ES-I3 (cell line): ENCODE data around the gene USP13.

Experiments
- H3K36me3 ChIP-seq: 2 replicates; pipeline ENCODE4 v1.6.1; 2013; ENCODE audit warnings: mild to moderate bottlenecking, low read length, control low read depth, moderate library complexity; ENCODE audit not compliant: insufficient read depth
- H3K4me1 ChIP-seq: 2 replicates; pipeline ENCODE4 v1.6.1; 2013; ENCODE audit warnings: mild to moderate bottlenecking, control low read depth, low read length; ENCODE audit not compliant: insufficient read depth
- H3K9ac ChIP-seq: 2 replicates; pipeline ENCODE4 v1.6.1; 2013; ENCODE audit warnings: low read depth, mild to moderate bottlenecking, low read length, moderate library complexity
- H3K9me3 ChIP-seq: 2 replicates; pipeline ENCODE4 v1.6.1; 2013; ENCODE audit warnings: mild to moderate bottlenecking, low read length, moderate library complexity; ENCODE audit not compliant: control insufficient read depth, insufficient read depth

Gene USP13

GRCh38 chr3:179729086-179729485 lies 76.2 kb downstream of the USP13 start:
- no peaks in the 10 kb centered on the region; the same call in 1 of the 2 replicates for H3K36me3 ChIP-seq
- no peaks in the 10 kb centered on the region for H3K9me3 ChIP-seq
- no peaks in the 10 kb centered on the region for H3K4me1 ChIP-seq
- no peak overlapping the region for H3K9ac ChIP-seq

GRCh38 chr3:179729981-179730380 lies 77.1 kb downstream of the USP13 start:
- H3K9ac ChIP-seq, result no peak overlapping the region
- no peaks in the 10 kb centered on the region for H3K4me1 ChIP-seq
- H3K9me3 ChIP-seq, result no peaks in the 10 kb centered on the region
- no peaks in the 10 kb centered on the region; the same call in 1 of the 2 replicates for H3K36me3 ChIP-seq

DNA sequence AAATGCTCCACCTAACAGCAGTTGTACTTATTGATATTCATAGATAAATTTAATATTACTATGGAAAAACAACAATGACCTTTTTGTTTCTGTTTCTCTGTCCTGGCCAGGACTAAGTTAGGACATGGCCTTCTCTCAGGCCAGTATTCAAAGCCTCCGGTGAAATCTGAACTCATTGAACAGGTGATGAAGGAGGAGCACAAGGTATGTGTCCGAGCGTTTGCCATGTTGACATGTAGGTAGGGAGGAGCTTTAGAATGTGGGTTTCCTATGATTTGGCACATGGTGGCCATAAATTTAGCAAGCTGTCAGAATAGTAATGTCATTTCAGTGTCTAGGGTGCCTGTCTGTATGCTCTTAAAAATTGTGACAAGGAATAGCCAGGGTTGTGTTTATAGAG lies 77.7 kb downstream of the USP13 start:
- Histone ChIP-seq H3K36me3 (no peaks in the 10 kb centered on the region; the same call in 1 of the 2 replicates), H3K9me3 (no peaks in the 10 kb centered on the region), H3K4me1 (no peaks in the 10 kb centered on the region), H3K9ac (no peak overlapping the region)

DNA sequence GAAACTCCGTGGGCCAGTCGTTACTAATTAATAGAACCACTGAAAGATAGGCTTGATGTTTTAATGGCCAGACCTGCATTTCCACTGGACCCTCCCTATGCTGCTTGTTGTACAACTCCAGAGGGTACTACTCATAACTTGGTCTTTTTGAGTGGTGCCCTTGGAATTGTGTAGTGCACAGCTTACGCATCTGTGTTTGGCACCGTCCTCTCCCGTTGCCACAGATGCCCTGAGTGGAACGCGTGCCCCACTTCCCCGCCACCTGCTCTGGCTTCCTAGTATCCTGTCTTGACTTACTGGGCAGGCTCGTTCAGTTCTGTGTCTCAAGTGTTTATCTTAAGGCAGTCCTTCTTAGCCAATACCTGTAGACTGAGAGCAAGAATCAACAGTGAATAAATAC lies 78.7 kb downstream of the USP13 start:
- Histone ChIP-seq H3K9me3 (no peaks in the 10 kb centered on the region), H3K36me3 (no peaks in the 10 kb centered on the region; the same call in 1 of the 2 replicates), H3K4me1 (no peaks in the 10 kb centered on the region), H3K9ac (no peak overlapping the region)

DNA sequence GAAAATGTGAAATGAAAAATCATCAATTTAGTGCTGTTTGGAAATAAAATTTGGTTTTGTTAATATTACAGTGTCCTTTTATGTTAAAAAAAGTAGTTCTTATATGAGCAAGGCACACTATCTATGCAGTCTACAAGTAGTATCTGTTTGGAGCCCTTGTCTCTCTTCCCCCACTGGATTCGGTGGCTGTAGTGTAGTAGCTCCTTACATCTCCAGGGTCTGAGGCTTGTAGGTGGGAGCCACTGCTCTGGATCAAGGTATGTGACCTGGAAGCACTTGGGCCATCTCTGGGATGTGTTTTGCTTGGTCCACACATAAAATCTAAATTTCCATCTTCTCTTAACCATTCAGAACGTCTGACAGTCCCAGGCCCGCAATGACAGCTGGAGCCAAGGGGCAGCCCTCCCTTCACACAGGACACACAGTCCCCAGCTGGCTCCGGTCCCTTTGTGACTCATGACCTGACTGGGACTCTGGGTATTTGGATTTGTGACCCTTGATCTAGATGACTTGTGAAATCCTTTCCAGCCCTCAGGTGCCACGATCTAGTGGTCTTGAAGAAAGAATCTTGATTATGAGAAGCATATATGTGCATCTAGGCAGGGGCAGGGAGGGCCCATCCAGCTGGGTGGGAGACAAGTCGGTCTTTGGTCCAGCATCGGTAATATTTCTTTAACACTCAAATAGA lies 80.0 kb downstream of the USP13 start:
- Histone ChIP-seq H3K9ac (no peak overlapping the region), H3K9me3 (no peaks in the 10 kb centered on the region), H3K36me3 (no peaks in the 10 kb centered on the region; the same call in 1 of the 2 replicates), H3K4me1 (no peaks in the 10 kb centered on the region)

DNA sequence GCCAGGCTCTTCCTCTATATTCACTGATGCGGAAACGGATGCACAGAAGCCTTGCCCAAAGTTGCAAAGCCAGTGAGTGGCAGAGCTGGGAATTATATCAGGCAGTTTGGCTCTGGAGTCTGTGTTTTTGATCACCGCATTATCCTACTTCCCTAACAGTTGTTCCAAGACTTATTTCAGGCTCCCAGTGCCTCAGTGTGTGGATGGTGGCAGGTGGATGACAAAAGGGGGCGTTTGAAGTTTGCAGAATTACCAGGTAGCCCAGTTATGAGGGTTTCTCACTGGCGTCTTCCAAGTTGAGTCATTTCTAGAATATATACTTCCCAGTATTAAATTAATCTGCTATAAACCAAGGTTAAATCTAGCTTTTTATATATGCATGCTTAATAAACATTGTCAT lies 81.0 kb downstream of the USP13 start:
- Histone ChIP-seq H3K36me3 (no peaks in the 10 kb centered on the region; the same call in 1 of the 2 replicates), H3K4me1 (no peaks in the 10 kb centered on the region), H3K9me3 (no peaks in the 10 kb centered on the region), H3K9ac (no peak overlapping the region)

DNA sequence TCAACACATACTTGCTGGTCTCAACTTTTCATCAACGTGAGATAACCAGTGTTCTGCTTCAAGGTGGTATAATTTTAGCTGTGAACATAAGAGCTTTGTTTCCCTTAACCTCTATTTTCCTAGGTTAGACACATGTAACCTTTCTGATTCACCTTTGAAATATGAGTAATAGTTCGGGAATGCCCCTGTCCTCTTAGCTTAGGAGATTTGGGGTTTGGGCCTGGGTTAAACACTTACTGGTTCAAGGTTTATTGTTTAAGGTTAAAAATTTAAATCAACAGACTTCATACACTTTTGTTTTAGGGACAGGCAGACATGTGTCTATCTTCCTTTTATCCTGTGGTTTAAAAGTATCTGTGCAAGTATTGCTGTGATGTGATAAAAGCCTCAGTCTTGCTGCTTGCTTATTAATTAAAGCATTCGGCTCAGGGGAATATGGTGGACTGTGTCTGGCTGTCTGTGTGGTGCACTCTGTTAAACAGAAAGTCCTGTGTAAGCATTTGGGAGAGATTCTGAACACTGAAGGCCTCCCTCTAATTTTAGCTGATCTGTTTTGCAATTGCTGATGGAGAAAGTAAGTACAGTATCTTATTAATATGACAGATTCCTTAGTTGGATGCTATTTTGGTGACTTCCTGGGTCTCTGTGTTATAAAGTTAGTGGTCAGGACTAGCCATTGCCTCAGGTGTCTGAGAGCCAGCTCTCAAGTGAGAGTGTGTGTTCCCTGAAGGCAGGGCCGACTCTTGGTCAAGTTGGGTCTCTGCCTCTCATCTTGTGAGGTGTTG lies 81.8 kb downstream of the USP13 start:
- no peak overlapping the region for H3K9ac ChIP-seq
- H3K9me3 ChIP-seq, result no peaks in the 10 kb centered on the region
- H3K36me3 ChIP-seq, result no peaks in the 10 kb centered on the region; the same call in 1 of the 2 replicates
- no peaks in the 10 kb centered on the region for H3K4me1 ChIP-seq

DNA sequence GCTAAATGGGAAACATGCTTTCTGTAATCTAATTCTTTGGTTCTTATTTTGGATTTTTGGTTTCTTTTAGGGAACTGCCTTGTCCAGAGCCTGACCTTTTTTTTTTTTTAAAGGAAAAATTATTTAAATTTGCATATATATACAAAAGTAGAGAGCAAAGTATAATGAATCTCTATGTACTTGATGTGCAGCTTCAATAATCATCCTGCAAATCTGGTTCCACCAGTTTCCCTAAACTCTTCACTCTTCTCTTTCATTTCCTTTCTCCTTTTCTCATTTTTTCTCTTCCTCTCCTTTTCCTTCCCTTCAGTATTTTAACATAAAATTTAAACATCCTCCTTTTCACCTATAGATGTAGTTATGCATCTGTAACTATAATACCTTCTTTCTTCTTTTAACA lies 82.5 kb downstream of the USP13 start:
- no peaks in the 10 kb centered on the region for H3K9me3 ChIP-seq
- H3K36me3 ChIP-seq, result no peaks in the 10 kb centered on the region; the same call in 1 of the 2 replicates
- no peak overlapping the region for H3K9ac ChIP-seq
- H3K4me1 ChIP-seq, result no peaks in the 10 kb centered on the region

DNA sequence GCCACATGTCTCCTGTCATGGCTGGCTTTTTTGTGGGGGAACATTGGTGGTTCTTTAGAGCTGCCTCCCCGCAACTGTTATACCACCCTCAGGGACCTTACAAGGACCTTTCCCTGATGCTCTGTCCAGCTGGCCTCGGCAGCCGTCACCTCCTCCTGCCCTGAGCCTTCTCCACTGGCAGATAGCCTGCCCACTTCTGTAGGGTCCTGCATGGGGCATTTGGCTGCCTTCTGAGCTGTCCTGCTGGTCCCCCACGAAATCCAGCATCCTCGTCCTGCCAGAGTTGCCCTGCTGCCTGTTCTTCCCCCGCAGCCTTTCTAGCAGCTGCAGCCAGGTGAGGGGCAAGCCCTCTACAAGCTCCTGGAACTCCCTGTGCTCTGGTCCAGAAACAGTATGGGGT lies 86.2 kb downstream of the USP13 start:
- Histone ChIP-seq H3K36me3 (no peaks in the 10 kb centered on the region; the same call in 1 of the 2 replicates), H3K4me1 (no peaks in the 10 kb centered on the region), H3K9ac (no peak overlapping the region), H3K9me3 (no peaks in the 10 kb centered on the region)

DNA sequence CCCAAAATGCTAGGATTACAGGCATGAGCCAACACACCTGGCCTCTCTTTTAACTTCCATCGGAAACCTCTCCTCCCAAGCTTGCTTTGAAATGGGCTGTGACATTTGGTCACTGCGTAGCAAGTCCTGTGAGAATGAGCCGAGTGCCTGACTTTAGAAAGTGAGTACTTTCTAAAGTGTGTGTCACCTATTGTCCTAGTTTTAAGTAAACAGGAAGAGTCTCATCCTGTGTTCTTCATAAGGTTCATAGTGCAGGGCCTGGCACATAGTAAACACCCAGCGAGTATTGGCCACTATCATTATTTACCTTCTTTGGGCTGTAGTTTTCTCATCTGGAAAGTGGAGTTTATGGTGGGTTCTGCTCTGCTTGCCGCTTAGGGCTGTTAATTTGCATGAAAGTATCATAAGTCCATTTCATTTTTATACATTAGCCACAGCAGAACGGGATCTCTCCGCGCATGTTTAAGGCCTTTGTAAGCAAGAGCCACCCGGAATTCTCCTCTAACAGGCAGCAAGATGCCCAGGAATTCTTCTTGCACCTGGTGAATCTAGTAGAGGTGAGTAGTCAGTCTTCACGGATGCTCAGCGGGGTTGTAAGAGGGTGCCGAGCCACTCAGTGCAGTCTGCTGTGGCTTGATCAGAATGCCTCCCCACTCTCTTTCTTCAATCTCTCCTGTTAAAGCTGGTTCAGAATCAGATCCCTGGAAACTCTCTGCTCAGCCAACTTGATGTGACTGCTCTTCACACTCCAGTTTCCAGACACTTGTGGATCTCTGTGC lies 87.2 kb downstream of the USP13 start:
- Histone ChIP-seq H3K9ac (no peak overlapping the region), H3K9me3 (no peaks in the 10 kb centered on the region), H3K4me1 (no peaks in the 10 kb centered on the region), H3K36me3 (no peaks in the 10 kb centered on the region; the same call in 1 of the 2 replicates)

DNA sequence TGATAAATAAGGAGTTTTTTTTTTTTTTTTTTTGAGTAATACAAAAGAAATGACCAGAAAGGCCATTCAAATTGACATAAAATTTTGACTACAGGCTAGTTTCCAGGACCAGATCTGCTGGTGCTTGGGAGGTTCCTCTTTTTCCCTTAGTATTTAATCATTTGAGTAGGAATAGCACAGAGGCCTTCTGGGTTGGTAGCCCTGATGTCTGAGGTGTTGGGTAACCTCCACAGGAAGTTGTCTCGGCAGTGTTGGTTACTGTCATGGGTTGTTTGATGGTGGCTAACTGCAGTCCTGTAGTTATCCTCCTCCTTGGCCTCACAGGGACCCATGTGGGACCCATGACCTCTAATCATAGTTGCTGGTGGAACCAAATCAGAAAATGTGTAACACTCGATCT lies 91.1 kb downstream of the USP13 start:
- H3K36me3 ChIP-seq, result no peaks in the 10 kb centered on the region; the same call in 1 of the 2 replicates
- H3K9me3 ChIP-seq, result no peaks in the 10 kb centered on the region
- no peak overlapping the region for H3K9ac ChIP-seq
- no peaks in the 10 kb centered on the region for H3K4me1 ChIP-seq

DNA sequence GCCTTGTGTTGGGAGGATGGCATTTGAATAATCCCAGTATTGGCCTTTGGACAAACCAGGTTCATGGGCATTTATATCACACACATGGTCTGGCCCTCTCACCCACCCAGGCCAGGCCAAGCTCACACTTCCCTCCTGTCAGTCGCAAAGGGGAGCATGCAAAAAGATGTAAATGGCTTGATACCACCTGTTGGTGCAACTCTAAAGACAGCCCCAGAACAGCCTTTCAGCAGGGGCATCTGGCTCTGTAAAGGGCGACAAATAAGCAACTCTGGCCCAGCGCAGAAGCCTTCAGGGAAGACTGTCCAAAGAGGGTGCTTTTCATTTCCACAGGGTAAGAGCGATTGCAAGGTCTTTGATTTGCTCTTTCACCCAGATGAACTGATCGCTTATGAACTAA lies 91.8 kb downstream of the USP13 start:
- Histone ChIP-seq H3K36me3 (no peaks in the 10 kb centered on the region; the same call in 1 of the 2 replicates), H3K9me3 (no peaks in the 10 kb centered on the region), H3K4me1 (no peaks in the 10 kb centered on the region), H3K9ac (no peak overlapping the region)

DNA sequence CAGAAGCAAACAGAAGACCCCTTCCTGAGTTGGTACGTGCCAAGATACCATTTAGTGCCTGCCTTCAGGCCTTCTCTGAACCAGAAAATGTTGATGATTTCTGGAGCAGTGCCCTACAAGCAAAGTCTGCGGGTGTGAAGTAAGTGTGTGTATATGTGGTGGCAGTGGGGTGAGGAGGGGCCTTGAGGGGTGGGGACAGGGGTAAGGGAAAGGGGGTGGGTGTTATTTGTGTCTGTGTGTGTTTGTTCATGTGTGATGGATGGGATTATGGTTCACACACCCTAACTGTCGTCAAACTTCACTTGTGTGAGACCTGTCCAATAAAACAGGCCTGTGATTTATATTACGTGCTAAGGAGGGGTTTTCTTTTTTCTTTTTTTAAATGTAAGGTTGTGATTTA lies 92.2 kb downstream of the USP13 start:
- no peaks in the 10 kb centered on the region for H3K4me1 ChIP-seq
- no peaks in the 10 kb centered on the region; the same call in 1 of the 2 replicates for H3K36me3 ChIP-seq
- no peaks in the 10 kb centered on the region for H3K9me3 ChIP-seq
- H3K9ac ChIP-seq, result no peak overlapping the region

DNA sequence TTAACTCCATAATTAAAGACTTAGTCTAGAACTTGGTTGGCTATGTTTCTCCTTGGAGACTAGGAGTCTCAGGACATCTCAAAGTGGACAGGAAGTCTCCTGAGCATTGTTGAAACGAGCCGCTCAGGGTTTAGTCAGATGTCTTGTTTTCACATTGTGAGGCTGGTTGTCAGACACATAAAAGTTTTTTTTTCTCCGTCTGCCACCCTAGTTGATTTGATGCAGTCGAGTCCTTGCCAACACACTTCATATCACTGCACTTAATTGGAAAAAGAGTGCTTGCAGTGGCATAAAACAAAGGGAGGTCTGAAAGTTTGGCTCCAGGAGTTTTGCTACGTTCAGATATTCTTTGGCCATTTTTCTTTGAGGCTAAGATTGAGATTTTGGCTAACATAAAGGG lies 92.9 kb downstream of the USP13 start:
- Histone ChIP-seq H3K4me1 (no peaks in the 10 kb centered on the region), H3K36me3 (no peaks in the 10 kb centered on the region; the same call in 1 of the 2 replicates), H3K9me3 (no peaks in the 10 kb centered on the region), H3K9ac (no peak overlapping the region)
